Sigmoid colon (tissue), 7 donors: Measurements from ENCODE around the gene GLCCI1. TPM values are rescaled to one million over a fixed set of nuclear protein-coding genes. Genes with fewer than 3 reads are reported as not detected.

ENCODE experiments used
- DNase-seq: peaks from one replicate; pipeline ENCODE4 v3.0.0-alpha.2; 2019
- H3K27ac ChIP-seq, 4 donors: fragments of 200-600 bp; sonication (generic); one replicate each; pipeline ENCODE4 v1.5.1; 2016 to 2019; ENCODE audit warnings: mild to moderate bottlenecking in 1 of 4
- H3K27me3 ChIP-seq, 3 donors: fragments of 200-600 bp; sonication (generic); one replicate each; pipeline ENCODE4 v1.5.1; 2019; ENCODE audit warnings: mild to moderate bottlenecking in 1 of 3
- H3K36me3 ChIP-seq, 4 donors: fragments of 200-600 bp; sonication (generic); one replicate each; pipeline ENCODE4 v1.5.1; 2016 to 2019
- H3K4me1 ChIP-seq, 4 donors: fragments of 200-600 bp; sonication (generic); one replicate each; pipeline ENCODE4 v1.5.1; 2017 to 2019
- H3K4me3 ChIP-seq, 4 donors: fragments of 200-600 bp; sonication (generic); one replicate each; pipeline ENCODE4 v1.5.1; 2017 to 2019; ENCODE audit warnings: mild to moderate bottlenecking in 2 of 4, moderate library complexity in 1 of 4
- H3K9me3 ChIP-seq, 4 donors: fragments of 200-600 bp in 3 of 4; sonication (generic) in 3 of 4; one replicate each; pipeline versions ENCODE4 v1.5.1 to v1.6.1; 2013 to 2019
- CTCF ChIP-seq, 4 experiments: fragments of 450-650 bp in 3 of 4; fragments of 200-600 bp in 1 of 4; IDR thresholded peaks; one replicate each; pipeline ENCODE4 v1.5.1; 2016 to 2019; ENCODE audit warnings: antibody characterized with exemption in 4 of 4, mild to moderate bottlenecking in 3 of 4, moderate library complexity in 2 of 4
- EP300 ChIP-seq, 4 donors: sonication (generic); formaldehyde crosslinking; IDR thresholded peaks; one replicate each; pipeline ENCODE4 v1.6.1; 2017; ENCODE audit warnings: antibody characterized with exemption in 4 of 4
- POLR2A ChIP-seq, 2 donors: fragments of 450-650 bp; IDR thresholded peaks; one replicate each; pipeline ENCODE4 v1.6.1; 2016; ENCODE audit warnings: antibody characterized with exemption in 2 of 2, mild to moderate bottlenecking in 2 of 2, moderate library complexity in 2 of 2
- POLR2AphosphoS5 ChIP-seq, 4 donors: sonication (generic); formaldehyde crosslinking; IDR thresholded peaks; one replicate each; pipeline ENCODE4 v1.6.1; 2017; ENCODE audit warnings: antibody characterized with exemption in 4 of 4
- WGBS, 2 donors: extraction: QIAGEN DNeasy Blood & Tissue Kit; methylation state at CpG; one replicate each; pipeline ENCODE4 v1.1.7; 2013; 5-methylcytosine and 5-hydroxymethylcytosine counted together
- intact Hi-C: fragments of 100-400 bp; cut with DNase I; formaldehyde crosslinking; loops from one replicate; pipeline ENCODE4 v1.15.1; 2023
- polyA plus RNA-seq, 3 donors: library from polyadenylated mRNA; stranded (reverse); fragments of 200-250 nt; gene quantifications; one replicate each; pipeline ENCODE4 v1.2.3, GENCODE V29; 2013
- total RNA-seq, 4 donors: library from RNA; depleted of rRNA; stranded (reverse); fragments of >200 nt; gene quantifications; one replicate each; pipeline ENCODE4 v1.1.0, GENCODE V29; 2016
- donor health status: healthy with polysubstance abuse.
- donor health status: Bipolar disorder and iron deficiency.
- donor health status: healthy.

GLCCI1 gene
- total and polyA plus RNA-seq, 7 donors: 1.4 to 17.7 (median 6.1) TPM

GRCh38 chr7:8015100-8015745 is 46.6 kb downstream of the GLCCI1 start:
- Histone ChIP-seq H3K36me3 (no peaks in the 10 kb centered on the region), H3K27ac (no peak overlapping the region), H3K4me1 (no peaks in the 10 kb centered on the region), H3K27me3 (no peaks in the 10 kb centered on the region), H3K4me3 (no peak overlapping the region), H3K9me3 (no peaks in the 10 kb centered on the region)
- no peak for DNase-seq
- 64 to 83% methylated on average over 1 of the region's 1 CpG for WGBS, 2 donors
- intact Hi-C loops: no loop called here
- no peak for TF ChIP-seq POLR2A (IDR thresholded peaks at IDR 0.05)
- TF ChIP-seq CTCF (IDR thresholded peaks at IDR 0.05): no peak
- TF ChIP-seq EP300 (IDR thresholded peaks at IDR 0.05): no peak
- TF ChIP-seq POLR2AphosphoS5 (IDR thresholded peaks at IDR 0.05): no peak

- no peak for DNase-seq
- no peaks in the 10 kb centered on the region for H3K4me1 ChIP-seq
- 98 to 99% methylated on average over 4 of the region's 4 CpGs for WGBS, 2 donors
- no peak for TF ChIP-seq CTCF (IDR thresholded peaks at IDR 0.05)
- TF ChIP-seq POLR2AphosphoS5 (IDR thresholded peaks at IDR 0.05): no peak
- no peak for TF ChIP-seq POLR2A (IDR thresholded peaks at IDR 0.05)
- no peak for TF ChIP-seq EP300 (IDR thresholded peaks at IDR 0.05)
- no peaks in the 10 kb centered on the region for H3K9me3 ChIP-seq
- H3K27ac ChIP-seq: no peak overlapping the region
- no peaks in the 10 kb centered on the region for H3K27me3 ChIP-seq
- intact Hi-C loops: no loop called here
- no peak overlapping the region for H3K4me3 ChIP-seq
- no peaks in the 10 kb centered on the region for H3K36me3 ChIP-seq
Observed at GRCh38 chr7:8015746-8016120, 47.1 kb downstream of the GLCCI1 start.

GRCh38 chr7:8017423-8017822 is 48.8 kb downstream of the GLCCI1 start:
- no peak for DNase-seq
- Histone ChIP-seq H3K36me3 (no peaks in the 10 kb centered on the region), H3K4me3 (no peak overlapping the region), H3K9me3 (no peaks in the 10 kb centered on the region), H3K27ac (no peak overlapping the region), H3K4me1 (no peaks in the 10 kb centered on the region), H3K27me3 (no peaks in the 10 kb centered on the region)
- TF ChIP-seq EP300 (IDR thresholded peaks at IDR 0.05) (no peak), CTCF (IDR thresholded peaks at IDR 0.05) (no peak), POLR2AphosphoS5 (IDR thresholded peaks at IDR 0.05) (no peak), POLR2A (IDR thresholded peaks at IDR 0.05) (no peak)
- 90 to 95% methylated on average over 1 of the region's 1 CpG for WGBS, 2 donors
- intact Hi-C loops: no loop called here

- Histone ChIP-seq H3K36me3 (peaks cover 0 to 4% (median 0%) of the 10 kb centered on the region in 4 donors), H3K4me1 (no peaks in the 10 kb centered on the region), H3K4me3 (no peak overlapping the region), H3K9me3 (no peaks in the 10 kb centered on the region), H3K27me3 (no peaks in the 10 kb centered on the region), H3K27ac (no peak overlapping the region)
- intact Hi-C loops: no loop called here
- no peak for TF ChIP-seq POLR2A (IDR thresholded peaks at IDR 0.05)
- WGBS, 2 donors: 86 to 89% methylated on average over 1 of the region's 1 CpG
- DNase-seq: no peak
Observed at GRCh38 chr7:8018961-8019360, 50.4 kb downstream of the GLCCI1 start.

GRCh38 chr7:8022628-8023027 is 54.0 kb downstream of the GLCCI1 start:
- WGBS, 2 donors: 95 to 98% methylated on average over 1 of the region's 1 CpG
- H3K9me3 ChIP-seq: peaks cover 0 to 9% (median 0%) of the 10 kb centered on the region in 4 donors
- TF ChIP-seq CTCF (IDR thresholded peaks at IDR 0.05) (no peak), EP300 (IDR thresholded peaks at IDR 0.05) (no peak), POLR2AphosphoS5 (IDR thresholded peaks at IDR 0.05) (no peak), POLR2A (IDR thresholded peaks at IDR 0.05) (no peak)
- no peaks in the 10 kb centered on the region for H3K4me1 ChIP-seq
- intact Hi-C loops: no loop called here
- no peak for DNase-seq
- H3K4me3 ChIP-seq: no peak overlapping the region
- H3K36me3 ChIP-seq: peaks cover 0 to 21% (median 2%) of the 10 kb centered on the region in 4 donors
- no peak overlapping the region for H3K27ac ChIP-seq
- H3K27me3 ChIP-seq: no peaks in the 10 kb centered on the region
